ENCODE measurements around the gene CST6.

- TF ChIP-seq BHLHE40 (IDR thresholded peaks at IDR 0.05; ENCODE audit: low read depth, low read length) (no peak), CTCF (conservative IDR thresholded peaks at IDR 0.05; ENCODE audit: low read depth, low read length) (no peak), MAZ (IDR thresholded peaks at IDR 0.05; ENCODE audit: borderline replicate concordance, low read depth, low read length) (no peak), POLR2A (IDR thresholded peaks at IDR 0.05; ENCODE audit: low read depth, low read length) (no peak)
- TF ChIP-seq, protein P1, sequence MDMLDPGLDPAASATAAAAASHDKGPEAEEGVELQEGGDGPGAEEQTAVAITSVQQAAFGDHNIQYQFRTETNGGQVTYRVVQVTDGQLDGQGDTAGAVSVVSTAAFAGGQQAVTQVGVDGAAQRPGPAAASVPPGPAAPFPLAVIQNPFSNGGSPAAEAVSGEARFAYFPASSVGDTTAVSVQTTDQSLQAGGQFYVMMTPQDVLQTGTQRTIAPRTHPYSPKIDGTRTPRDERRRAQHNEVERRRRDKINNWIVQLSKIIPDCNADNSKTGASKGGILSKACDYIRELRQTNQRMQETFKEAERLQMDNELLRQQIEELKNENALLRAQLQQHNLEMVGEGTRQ (IDR thresholded peaks at IDR 0.05; ENCODE audit: low read depth, low read length), result no peak
Measured at GRCh38 chr11:65965986-65966762, 45.6 kb upstream of the CST6 start.

Measured in IMR-90 (cell line).